CD4-positive, alpha-beta memory T cell (primary cell): ENCODE data around the gene PCDHA5. TPM values are rescaled to one million over a fixed set of nuclear protein-coding genes. Genes with fewer than 3 reads are reported as not detected.

Experiments
- polyA plus RNA-seq, 2 donors: library from polyadenylated mRNA; unstranded; fragments of 300-500 nt; fragmentation: Illumina TruSeq; gene quantifications; one replicate each; pipeline ENCODE4 v1.2.3, GENCODE V29; 2021
- total RNA-seq, 2 experiments: library from RNA; stranded (reverse); gene quantifications; one replicate each; pipeline ENCODE4 v1.2.3, GENCODE V29; 2021

Gene PCDHA5
- total and polyA plus RNA-seq, 4 experiments from 2014 or later: not detected

Other genes starting within 250 kb of the PCDHA5 start
- gene CD14, start 188.4 kb upstream of the PCDHA5 start, total RNA-seq: 1 to 10 TPM; 4.9 to 5.2 TPM
- gene CD14, start 188.4 kb upstream of the PCDHA5 start, polyA plus RNA-seq: 1 to 10 TPM; 2.7 to 3.2 TPM
- 10 to 100 TPM; 50.0 to 56.3 TPM for gene TMCO6, start 182.2 kb upstream of the PCDHA5 start, total RNA-seq
- 10 to 100 TPM; 15.7 to 18.3 TPM for gene TMCO6, start 182.2 kb upstream of the PCDHA5 start, polyA plus RNA-seq
- 10 to 100 TPM; 38.0 TPM for gene NDUFA2, start 174.0 kb upstream of the PCDHA5 start, total RNA-seq
- 100 to 1,000 TPM; 132 to 135 TPM for gene NDUFA2, start 174.0 kb upstream of the PCDHA5 start, polyA plus RNA-seq
- 100 to 1,000 TPM; 178 to 185 TPM for gene IK, start 173.8 kb upstream of the PCDHA5 start, total RNA-seq
- gene IK, start 173.8 kb upstream of the PCDHA5 start, polyA plus RNA-seq: 100 to 1,000 TPM; 147 to 205 TPM
- gene WDR55, start 156.7 kb upstream of the PCDHA5 start, total RNA-seq: 10 to 100 TPM; 47.1 to 49.6 TPM
- gene WDR55, start 156.7 kb upstream of the PCDHA5 start, polyA plus RNA-seq: 10 to 100 TPM; 12.4 to 19.5 TPM
- gene DND1, start 148.0 kb upstream of the PCDHA5 start, total RNA-seq: 1 to 10 TPM; 4.0 to 5.0 TPM
- gene DND1, start 148.0 kb upstream of the PCDHA5 start, polyA plus RNA-seq: not detected
- gene HARS1, start 130.2 kb upstream of the PCDHA5 start, total RNA-seq: 10 to 100 TPM; 60.7 to 63.5 TPM
- gene HARS1, start 130.2 kb upstream of the PCDHA5 start, polyA plus RNA-seq: 10 to 100 TPM; 70.8 to 72.9 TPM
- 10 to 100 TPM; 61.6 to 67.5 TPM for gene HARS2, start 130.2 kb upstream of the PCDHA5 start, total RNA-seq
- gene HARS2, start 130.2 kb upstream of the PCDHA5 start, polyA plus RNA-seq: 10 to 100 TPM; 17.8 to 26.5 TPM
- gene ZMAT2, start 121.2 kb upstream of the PCDHA5 start, total RNA-seq: 10 to 100 TPM; 56.3 to 57.4 TPM
- 10 to 100 TPM; 65.9 to 76.5 TPM for gene ZMAT2, start 121.2 kb upstream of the PCDHA5 start, polyA plus RNA-seq
- not detected for gene PCDHA1, start 35.5 kb upstream of the PCDHA5 start, total RNA-seq
- not detected for gene PCDHA1, start 35.5 kb upstream of the PCDHA5 start, polyA plus RNA-seq
- gene PCDHA2, start 26.8 kb upstream of the PCDHA5 start, total RNA-seq: not detected
- gene PCDHA2, start 26.8 kb upstream of the PCDHA5 start, polyA plus RNA-seq: not detected
- gene PCDHA3, start 20.6 kb upstream of the PCDHA5 start, total RNA-seq: not detected
- not detected for gene PCDHA3, start 20.6 kb upstream of the PCDHA5 start, polyA plus RNA-seq
- gene PCDHA4, start 14.5 kb upstream of the PCDHA5 start, total RNA-seq: not detected
- gene PCDHA4, start 14.5 kb upstream of the PCDHA5 start, polyA plus RNA-seq: not detected
- not detected for gene PCDHA6, start 6.3 kb downstream of the PCDHA5 start, total RNA-seq
- not detected for gene PCDHA6, start 6.3 kb downstream of the PCDHA5 start, polyA plus RNA-seq
- gene PCDHA7, start 12.7 kb downstream of the PCDHA5 start, total RNA-seq: not detected
- not detected for gene PCDHA7, start 12.7 kb downstream of the PCDHA5 start, polyA plus RNA-seq
- gene PCDHA8, start 19.6 kb downstream of the PCDHA5 start, total RNA-seq: not detected
- not detected for gene PCDHA8, start 19.6 kb downstream of the PCDHA5 start, polyA plus RNA-seq
- gene PCDHA9, start 26.8 kb downstream of the PCDHA5 start, total RNA-seq: not detected
- not detected for gene PCDHA9, start 26.8 kb downstream of the PCDHA5 start, polyA plus RNA-seq
- not detected for gene PCDHA10, start 34.3 kb downstream of the PCDHA5 start, total RNA-seq
- not detected for gene PCDHA10, start 34.3 kb downstream of the PCDHA5 start, polyA plus RNA-seq
- not detected for gene PCDHA11, start 47.3 kb downstream of the PCDHA5 start, total RNA-seq
- gene PCDHA11, start 47.3 kb downstream of the PCDHA5 start, polyA plus RNA-seq: not detected
- not detected for gene PCDHA12, start 53.7 kb downstream of the PCDHA5 start, total RNA-seq
- not detected for gene PCDHA12, start 53.7 kb downstream of the PCDHA5 start, polyA plus RNA-seq
- gene PCDHA13, start 60.5 kb downstream of the PCDHA5 start, total RNA-seq: not detected
- gene PCDHA13, start 60.5 kb downstream of the PCDHA5 start, polyA plus RNA-seq: not detected
- gene PCDHAC1, start 104.7 kb downstream of the PCDHA5 start, total RNA-seq: not detected
- not detected for gene PCDHAC1, start 104.7 kb downstream of the PCDHA5 start, polyA plus RNA-seq
- not detected for gene PCDHAC2, start 144.9 kb downstream of the PCDHA5 start, total RNA-seq
- not detected for gene PCDHAC2, start 144.9 kb downstream of the PCDHA5 start, polyA plus RNA-seq
- not detected for gene PCDHB1, start 229.8 kb downstream of the PCDHA5 start, total RNA-seq
- not detected for gene PCDHB1, start 229.8 kb downstream of the PCDHA5 start, polyA plus RNA-seq